Activated gamma-delta T cell treated with Interleukin-2 at 50 U/mL for 16 hours (primary cell): ENCODE measurements around the gene CCDC12.

Source experiments
- DNase-seq: peaks from one replicate; pipeline ENCODE4 v3.0.0-alpha.2; 2020

The CCDC12 gene

GRCh38 chr3:46903341-46904302 is 72.9 kb downstream of the CCDC12 start:
- no peak for DNase-seq

GRCh38 chr3:46902188-46902631 is 74.3 kb downstream of the CCDC12 start:
- no peak for DNase-seq

GRCh38 chr3:46901591-46902187 is 74.9 kb downstream of the CCDC12 start:
- no peak for DNase-seq

GRCh38 chr3:46901061-46901460 is 75.5 kb downstream of the CCDC12 start:
- DNase-seq: no peak

- DNase-seq: no peak
Observed at GRCh38 chr3:46900356-46900755, 76.2 kb downstream of the CCDC12 start.

- no peak for DNase-seq
Observed at GRCh38 chr3:46900007-46900292, 76.6 kb downstream of the CCDC12 start.

- no peak for DNase-seq
Observed at GRCh38 chr3:46899151-46900006, 77.2 kb downstream of the CCDC12 start.

GRCh38 chr3:46898321-46899150 is 78.0 kb downstream of the CCDC12 start:
- DNase-seq: no peak

GRCh38 chr3:46897829-46898320 is 78.7 kb downstream of the CCDC12 start:
- DNase-seq: no peak

- no peak for DNase-seq
Observed at GRCh38 chr3:46897031-46897430, 79.5 kb downstream of the CCDC12 start.

GRCh38 chr3:46896386-46896785 is 80.2 kb downstream of the CCDC12 start:
- DNase-seq: no peak

GRCh38 chr3:46895761-46896160 is 80.8 kb downstream of the CCDC12 start:
- DNase-seq: no peak

- DNase-seq: peak; percentile 81
Observed at GRCh38 chr3:46895204-46895660, 81.3 kb downstream of the CCDC12 start.

- no peak for DNase-seq
Observed at GRCh38 chr3:46894256-46894655, 82.3 kb downstream of the CCDC12 start.

- no peak for DNase-seq
Observed at GRCh38 chr3:46893763-46894162, 82.8 kb downstream of the CCDC12 start.

GRCh38 chr3:46893146-46893748 is 83.3 kb downstream of the CCDC12 start:
- DNase-seq: no peak

GRCh38 chr3:46892285-46893145 is 84.0 kb downstream of the CCDC12 start:
- no peak for DNase-seq

- no peak for DNase-seq
Observed at GRCh38 chr3:46891132-46891531, 85.4 kb downstream of the CCDC12 start.

- no peak for DNase-seq
Observed at GRCh38 chr3:46890132-46890531, 86.4 kb downstream of the CCDC12 start.

GRCh38 chr3:46889381-46890110 is 87.0 kb downstream of the CCDC12 start:
- DNase-seq: no peak
